ENCODE results near the gene MAN1B1.

MAN1B1 gene

GRCh38 chr9:137136881-137137607 lies 50.3 kb downstream of the MAN1B1 start:
- no peaks in the 10 kb centered on the region for H3K36me3 ChIP-seq (ENCODE audit: control insufficient read depth, insufficient read depth, low read length)
- no peaks in the 10 kb centered on the region for H3K9me3 ChIP-seq (ENCODE audit: control insufficient read depth, insufficient read depth, low read length)
- H3K9ac ChIP-seq (ENCODE audit: low read depth, low read length), result no peak overlapping the region
- H3K4me3 ChIP-seq (ENCODE audit: low read depth, low read length), result no peak overlapping the region
- peaks cover 66% of the 10 kb centered on the region for H3K27me3 ChIP-seq (ENCODE audit: control insufficient read depth, insufficient read depth, low read length)
- H3K4me1 ChIP-seq (ENCODE audit: control insufficient read depth, insufficient read depth, low read length), result peaks cover 4% of the 10 kb centered on the region; the same call in 1 of the 2 replicates
- no peak overlapping the region for H3K27ac ChIP-seq (ENCODE audit: low read depth, low read length)

- H3K9ac ChIP-seq (ENCODE audit: low read depth, low read length), result no peak overlapping the region
- H3K27me3 ChIP-seq (ENCODE audit: control insufficient read depth, insufficient read depth, low read length), result peaks cover 73% of the 10 kb centered on the region
- no peaks in the 10 kb centered on the region for H3K36me3 ChIP-seq (ENCODE audit: control insufficient read depth, insufficient read depth, low read length)
- H3K4me3 ChIP-seq (ENCODE audit: low read depth, low read length), result peak overlapping the region; percentile 27
- no peak overlapping the region for H3K27ac ChIP-seq (ENCODE audit: low read depth, low read length)
- no peaks in the 10 kb centered on the region for H3K9me3 ChIP-seq (ENCODE audit: control insufficient read depth, insufficient read depth, low read length)
- peaks cover 4% of the 10 kb centered on the region; the same call in 1 of the 2 replicates for H3K4me1 ChIP-seq (ENCODE audit: control insufficient read depth, insufficient read depth, low read length)
Observed at GRCh38 chr9:137138058-137138721, 51.4 kb downstream of the MAN1B1 start.

GRCh38 chr9:137138722-137139467 lies 52.1 kb downstream of the MAN1B1 start, which contains the start of gene GRIN1:
GRIN1 (plus strand) TSS chr9:137139154; CDS start chr9:137139487, 333 bp downstream.
- Histone ChIP-seq H3K9ac (ENCODE audit: low read depth, low read length) (no peak within 1 kb of the TSS), H3K27me3 (ENCODE audit: control insufficient read depth, insufficient read depth, low read length) (peaks cover 80% of the 10 kb centered on the region), H3K4me3 (ENCODE audit: low read depth, low read length) (peak within 1 kb of the TSS; percentile 27), H3K9me3 (ENCODE audit: control insufficient read depth, insufficient read depth, low read length) (no peaks in the 10 kb centered on the region), H3K27ac (ENCODE audit: low read depth, low read length) (no peak within 1 kb of the TSS), H3K4me1 (ENCODE audit: control insufficient read depth, insufficient read depth, low read length) (peaks cover 4% of the 10 kb centered on the region; the same call in 1 of the 2 replicates), H3K36me3 (ENCODE audit: control insufficient read depth, insufficient read depth, low read length) (no peaks in the 10 kb centered on the region)

GRCh38 chr9:137139468-137140150 lies 52.8 kb downstream of the MAN1B1 start:
- Histone ChIP-seq H3K27me3 (ENCODE audit: control insufficient read depth, insufficient read depth, low read length) (peaks cover 81% of the 10 kb centered on the region), H3K4me3 (ENCODE audit: low read depth, low read length) (no peak overlapping the region), H3K4me1 (ENCODE audit: control insufficient read depth, insufficient read depth, low read length) (peaks cover 4% of the 10 kb centered on the region; the same call in 1 of the 2 replicates), H3K36me3 (ENCODE audit: control insufficient read depth, insufficient read depth, low read length) (no peaks in the 10 kb centered on the region), H3K9ac (ENCODE audit: low read depth, low read length) (no peak overlapping the region), H3K9me3 (ENCODE audit: control insufficient read depth, insufficient read depth, low read length) (no peaks in the 10 kb centered on the region), H3K27ac (ENCODE audit: low read depth, low read length) (no peak overlapping the region)

GRCh38 chr9:137140151-137141012 lies 53.6 kb downstream of the MAN1B1 start:
- Histone ChIP-seq H3K4me3 (ENCODE audit: low read depth, low read length) (no peak overlapping the region), H3K27me3 (ENCODE audit: control insufficient read depth, insufficient read depth, low read length) (peaks cover 81% of the 10 kb centered on the region), H3K9me3 (ENCODE audit: control insufficient read depth, insufficient read depth, low read length) (no peaks in the 10 kb centered on the region), H3K9ac (ENCODE audit: low read depth, low read length) (no peak overlapping the region), H3K27ac (ENCODE audit: low read depth, low read length) (no peak overlapping the region), H3K4me1 (ENCODE audit: control insufficient read depth, insufficient read depth, low read length) (peaks cover 4% of the 10 kb centered on the region; the same call in 1 of the 2 replicates), H3K36me3 (ENCODE audit: control insufficient read depth, insufficient read depth, low read length) (no peaks in the 10 kb centered on the region)

GRCh38 chr9:137141050-137141810 lies 54.4 kb downstream of the MAN1B1 start:
- Histone ChIP-seq H3K4me1 (ENCODE audit: control insufficient read depth, insufficient read depth, low read length) (peaks cover 4% of the 10 kb centered on the region; the same call in 1 of the 2 replicates), H3K9me3 (ENCODE audit: control insufficient read depth, insufficient read depth, low read length) (no peaks in the 10 kb centered on the region), H3K9ac (ENCODE audit: low read depth, low read length) (no peak overlapping the region), H3K4me3 (ENCODE audit: low read depth, low read length) (no peak overlapping the region), H3K36me3 (ENCODE audit: control insufficient read depth, insufficient read depth, low read length) (no peaks in the 10 kb centered on the region), H3K27ac (ENCODE audit: low read depth, low read length) (no peak overlapping the region), H3K27me3 (ENCODE audit: control insufficient read depth, insufficient read depth, low read length) (peaks cover 79% of the 10 kb centered on the region)

- H3K4me3 ChIP-seq (ENCODE audit: low read depth, low read length), result no peak overlapping the region
- no peak overlapping the region for H3K9ac ChIP-seq (ENCODE audit: low read depth, low read length)
- no peaks in the 10 kb centered on the region for H3K36me3 ChIP-seq (ENCODE audit: control insufficient read depth, insufficient read depth, low read length)
- peaks cover 4% of the 10 kb centered on the region; the same call in 1 of the 2 replicates for H3K4me1 ChIP-seq (ENCODE audit: control insufficient read depth, insufficient read depth, low read length)
- H3K27ac ChIP-seq (ENCODE audit: low read depth, low read length), result no peak overlapping the region
- peaks cover 69% of the 10 kb centered on the region for H3K27me3 ChIP-seq (ENCODE audit: control insufficient read depth, insufficient read depth, low read length)
- no peaks in the 10 kb centered on the region for H3K9me3 ChIP-seq (ENCODE audit: control insufficient read depth, insufficient read depth, low read length)
Observed at GRCh38 chr9:137141976-137142936, 55.5 kb downstream of the MAN1B1 start.

- Histone ChIP-seq H3K9ac (ENCODE audit: low read depth, low read length) (no peak overlapping the region), H3K36me3 (ENCODE audit: control insufficient read depth, insufficient read depth, low read length) (no peaks in the 10 kb centered on the region), H3K9me3 (ENCODE audit: control insufficient read depth, insufficient read depth, low read length) (no peaks in the 10 kb centered on the region), H3K4me1 (ENCODE audit: control insufficient read depth, insufficient read depth, low read length) (peaks cover 3% of the 10 kb centered on the region; the same call in 1 of the 2 replicates), H3K27ac (ENCODE audit: low read depth, low read length) (no peak overlapping the region), H3K27me3 (ENCODE audit: control insufficient read depth, insufficient read depth, low read length) (peaks cover 57% of the 10 kb centered on the region), H3K4me3 (ENCODE audit: low read depth, low read length) (no peak overlapping the region)
Observed at GRCh38 chr9:137143459-137143858, 56.7 kb downstream of the MAN1B1 start.

All from HUES48 (cell line).